ENCODE results near the gene TTC16. TPM values are rescaled to one million over a fixed set of nuclear protein-coding genes. Genes with fewer than 3 reads are reported as not detected.
"Not testable (repeated sequence)": the region's sequence is repeated elsewhere in the genome, so short reads cannot be mapped to it uniquely, and the experiment has no call there.

TTC16 gene
- total RNA-seq, 1 experiment from 2014 or later = 0.26 TPM

GRCh38 chr9:127779136-127779981, 63.5 kb downstream of the TTC16 start:
- Histone ChIP-seq H3K27me3 (ENCODE audit: insufficient read depth, low read depth) (peaks cover 8% of the 10 kb centered on the region; the same call in 1 of the 2 replicates), H2AFZ (no peak overlapping the region), H3K36me3 (ENCODE audit: low read depth) (no peaks in the 10 kb centered on the region), H3F3A (ENCODE audit: insufficient read depth, low read depth) (peaks cover 15% of the 10 kb centered on the region; the same call in 1 of the 2 replicates), H3K4me1 (replicated peaks; ENCODE audit: insufficient read depth) (no peaks in the 10 kb centered on the region), H3K79me2 (ENCODE audit: low read depth) (no peaks in the 10 kb centered on the region), H3K9me2 (ENCODE audit: insufficient read depth) (no peaks in the 10 kb centered on the region), H3K4me3 (no peak overlapping the region), H3K27ac (no peak overlapping the region), H3K4me2 (no peak overlapping the region), H4K20me1 (ENCODE audit: insufficient read depth) (no peaks in the 10 kb centered on the region), H3K9me3 (ENCODE audit: insufficient read depth, low read depth) (no peaks in the 10 kb centered on the region)
- ChIA-PET POLR2A (ENCODE audit: unreplicated experiment) (no interaction called here), CTCF (interaction anchor here (1.1 kb wide), 1 partner anchor 44 kb away, joined by 3 read pairs; the partner anchor contains the start of gene TOR2A)
- TF ChIP-seq EZH2 (IDR thresholded peaks at IDR 0.05; ENCODE audit: low read depth) (no peak), CTCF (conservative IDR thresholded peaks at IDR 0.05) (no peak)
- no peak for DNase-seq
- BruUV-seq (replicated peaks) = no TSS peak
- intact Hi-C loops (cut with micrococcal nuclease; ENCODE audit: unreplicated experiment) = no loop called here

- H3K9me3 ChIP-seq (ENCODE audit: insufficient read depth, low read depth) = no peaks in the 10 kb centered on the region
These were observed 64.4 kb downstream of the TTC16 start for GRCh38 chr9:127780126-127780885.

GRCh38 chr9:127780909-127781308, 65.0 kb downstream of the TTC16 start:
- H3F3A ChIP-seq (ENCODE audit: insufficient read depth, low read depth) = peaks cover 15% of the 10 kb centered on the region; the same call in 1 of the 2 replicates
- H3K4me2 ChIP-seq; H4K20me1 ChIP-seq (ENCODE audit: insufficient read depth); H3K27me3 ChIP-seq (ENCODE audit: insufficient read depth, low read depth); intact Hi-C loops (cut with micrococcal nuclease; ENCODE audit: unreplicated experiment); H3K4me1 ChIP-seq (replicated peaks; ENCODE audit: insufficient read depth); POLR2A ChIA-PET (ENCODE audit: unreplicated experiment); H3K4me3 ChIP-seq; H3K79me2 ChIP-seq (ENCODE audit: low read depth); H3K36me3 ChIP-seq (ENCODE audit: low read depth); H3K27ac ChIP-seq; BruUV-seq (replicated peaks); H2AFZ ChIP-seq; DNase-seq; H3K9me2 ChIP-seq (ENCODE audit: insufficient read depth); H3K9me3 ChIP-seq (ENCODE audit: insufficient read depth, low read depth): not testable (repeated sequence)
- CTCF ChIA-PET = interaction anchor here (0.7 kb wide), 1 partner anchor 24 kb away, joined by 6 read pairs; no protein-coding TSS in a partner anchor

More at GRCh38 chr9:127780126-127780885, 64.4 kb downstream of the TTC16 start:
- Histone ChIP-seq H3K4me2 (no peak overlapping the region), H3K4me3 (no peak overlapping the region), H3K36me3 (ENCODE audit: low read depth) (no peaks in the 10 kb centered on the region), H3K27ac (no peak overlapping the region), H3K79me2 (ENCODE audit: low read depth) (no peaks in the 10 kb centered on the region), H3K4me1 (replicated peaks; ENCODE audit: insufficient read depth) (no peaks in the 10 kb centered on the region), H2AFZ (no peak overlapping the region), H4K20me1 (ENCODE audit: insufficient read depth) (no peaks in the 10 kb centered on the region), H3F3A (ENCODE audit: insufficient read depth, low read depth) (peaks cover 15% of the 10 kb centered on the region; the same call in 1 of the 2 replicates), H3K27me3 (ENCODE audit: insufficient read depth, low read depth) (no peaks in the 10 kb centered on the region), H3K9me2 (ENCODE audit: insufficient read depth) (no peaks in the 10 kb centered on the region)
- no peak for TF ChIP-seq CTCF (conservative IDR thresholded peaks at IDR 0.05)
- no peak for TF ChIP-seq EZH2 (IDR thresholded peaks at IDR 0.05; ENCODE audit: low read depth)
- DNase-seq = no peak
- intact Hi-C loops (cut with micrococcal nuclease; ENCODE audit: unreplicated experiment) = no loop called here
- ChIA-PET CTCF (interaction anchor here (0.7 kb wide), 1 partner anchor 25 kb away, joined by 6 read pairs; no protein-coding TSS in a partner anchor), POLR2A (ENCODE audit: unreplicated experiment) (no interaction called here)
- BruUV-seq (replicated peaks) = no TSS peak

Other genes with a start within 250 kb of the TTC16 start
- gene STXBP1, start 103.8 kb upstream of the TTC16 start, total RNA-seq (2021) = 35.1 and 44.0 TPM in 2 replicates
- 0.65 and 0.68 TPM in 2 replicates for gene CFAP157, start 9.1 kb upstream of the TTC16 start, total RNA-seq (2021)
- gene PTRH1, start 416 bp upstream of the TTC16 start, total RNA-seq (2021) = 22.4 and 32.9 TPM in 2 replicates
- 16.4 and 19.7 TPM in 2 replicates for gene TOR2A, start 19.2 kb downstream of the TTC16 start, total RNA-seq (2021)
- gene SH2D3C, start 62.6 kb downstream of the TTC16 start, total RNA-seq (2021) = 0.75 and 0.79 TPM in 2 replicates
- gene CDK9, start 70.0 kb downstream of the TTC16 start, total RNA-seq (2021) = 92.5 and 93.8 TPM in 2 replicates
- gene FPGS, start 86.8 kb downstream of the TTC16 start, total RNA-seq (2021) = 152 and 191 TPM in 2 replicates
- gene ENG, start 138.6 kb downstream of the TTC16 start, total RNA-seq (2021) = 18.4 and 23.1 TPM in 2 replicates
- gene AK1, start 161.6 kb downstream of the TTC16 start, total RNA-seq (2021) = 84.5 and 86.8 TPM in 2 replicates
- gene ST6GALNAC6, start 183.5 kb downstream of the TTC16 start, total RNA-seq (2021) = 23.3 and 27.6 TPM in 2 replicates
- gene ST6GALNAC4, start 201.0 kb downstream of the TTC16 start, total RNA-seq (2021) = 28.3 and 44.3 TPM in 2 replicates
- gene PIP5KL1, start 214.7 kb downstream of the TTC16 start, total RNA-seq (2021) = 21.9 and 22.5 TPM in 2 replicates
- gene DPM2, start 221.8 kb downstream of the TTC16 start, total RNA-seq (2021) = 65.5 and 79.4 TPM in 2 replicates